GM10847 (cell line): ENCODE results near the gene DROSHA.

Experiments used
- POLR2A ChIP-seq: IDR thresholded peaks from 2 replicates; pipeline ENCODE4 v1.6.1; 2011; ENCODE audit not compliant: insufficient read length; ENCODE audit errors: extremely low read depth

DROSHA gene

DNA sequence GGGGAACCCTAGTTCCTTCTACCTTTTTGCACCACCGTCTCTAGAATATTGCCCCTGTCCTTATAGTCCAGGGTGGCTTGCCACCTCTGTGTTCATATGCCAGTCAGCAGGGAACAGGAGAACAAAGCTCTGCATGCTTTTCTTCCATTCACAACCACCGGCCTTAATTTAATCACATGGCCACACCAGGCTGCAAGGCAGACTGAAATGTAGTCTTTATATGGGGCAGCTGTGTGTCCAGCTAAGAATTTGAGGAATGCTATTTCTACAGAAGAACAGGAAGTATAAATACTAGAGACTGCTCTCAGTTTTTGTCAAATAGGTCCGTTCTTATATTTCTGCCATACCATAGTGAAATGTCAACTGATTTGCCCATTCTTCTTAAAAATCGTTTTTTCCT is 6.0 kb upstream of the DROSHA start:
- TF ChIP-seq POLR2A: no peak

DNA sequence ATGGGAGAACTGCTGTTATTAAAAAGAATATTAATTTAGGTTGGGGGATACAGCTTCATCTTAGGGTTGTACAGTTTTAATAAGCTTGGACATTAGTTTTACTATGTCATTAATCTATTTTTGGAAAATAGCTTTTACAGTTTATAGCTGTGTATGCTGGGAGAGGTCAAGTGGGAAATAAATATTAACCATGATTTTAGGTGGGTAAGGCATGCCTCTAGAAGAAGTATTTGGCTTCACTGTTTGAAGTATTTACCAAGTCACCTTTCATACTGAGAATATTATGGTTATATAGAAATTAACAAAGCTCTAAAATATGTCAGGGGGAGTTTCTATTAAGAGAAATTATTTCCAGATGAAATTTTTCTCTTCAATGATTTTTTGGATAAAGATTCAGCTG is 5.5 kb upstream of the DROSHA start:
- TF ChIP-seq POLR2A: no peak

DNA sequence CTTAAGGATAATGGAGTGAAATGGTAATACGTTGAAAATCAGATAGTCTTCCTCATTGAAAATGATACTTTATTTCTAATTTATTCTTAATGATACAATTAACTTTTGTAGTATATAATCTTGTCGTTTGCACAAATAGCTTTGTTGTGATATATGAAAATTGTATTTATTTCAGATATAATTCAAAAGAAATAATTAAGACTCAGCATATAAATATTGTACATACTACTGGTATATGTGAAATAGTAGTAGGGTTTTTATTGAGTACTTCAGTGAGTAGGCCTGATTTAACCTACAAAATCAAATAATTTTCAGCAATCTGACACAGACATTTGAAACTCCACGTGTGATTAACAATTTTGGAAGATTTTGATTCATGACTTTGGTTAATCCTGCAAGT is 5.0 kb upstream of the DROSHA start:
- TF ChIP-seq POLR2A: no peak

DNA sequence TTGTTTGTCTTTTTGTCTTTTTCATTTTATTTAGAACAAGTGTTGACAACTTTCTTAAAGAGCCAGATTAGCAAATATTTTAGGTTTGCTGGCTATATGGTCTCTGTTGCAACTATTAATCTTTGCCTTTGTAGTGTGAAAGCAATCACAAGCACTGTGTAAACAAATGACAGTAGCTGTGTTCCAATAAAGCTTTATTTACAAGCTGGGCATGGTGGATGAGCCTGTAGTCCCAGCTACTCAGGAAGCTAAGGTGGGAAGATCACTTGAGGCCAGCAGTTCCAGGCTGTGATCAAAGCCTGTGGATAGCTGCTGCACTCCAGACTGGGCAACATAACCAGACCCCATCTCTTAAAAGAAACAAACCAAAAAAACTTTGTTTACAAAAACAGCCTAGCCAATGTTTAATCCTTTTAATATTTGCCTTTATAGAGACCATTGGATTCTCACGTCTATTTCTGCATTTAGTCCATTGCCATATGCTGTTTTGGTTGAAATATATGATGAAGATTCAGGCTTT is 2.7 kb upstream of the DROSHA start:
- TF ChIP-seq POLR2A: no peak

DNA sequence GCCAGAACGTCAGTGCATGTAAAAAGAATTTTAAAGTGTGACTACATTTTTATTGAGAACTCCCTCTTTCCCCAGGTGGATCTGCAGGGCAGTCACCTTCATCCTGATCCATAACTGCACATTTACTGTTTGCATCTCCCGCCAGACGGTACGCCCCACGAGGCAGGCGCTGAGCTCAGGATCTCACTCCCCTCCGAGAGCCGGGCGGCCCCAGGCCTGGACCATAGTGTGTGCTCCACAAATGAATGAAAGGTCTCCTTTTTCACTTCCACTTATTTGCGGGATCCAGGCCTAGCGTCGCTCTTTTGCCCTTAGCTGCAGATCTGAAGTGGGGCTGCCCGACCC is 378 bp downstream of the DROSHA start:
- no peak for TF ChIP-seq POLR2A

DNA sequence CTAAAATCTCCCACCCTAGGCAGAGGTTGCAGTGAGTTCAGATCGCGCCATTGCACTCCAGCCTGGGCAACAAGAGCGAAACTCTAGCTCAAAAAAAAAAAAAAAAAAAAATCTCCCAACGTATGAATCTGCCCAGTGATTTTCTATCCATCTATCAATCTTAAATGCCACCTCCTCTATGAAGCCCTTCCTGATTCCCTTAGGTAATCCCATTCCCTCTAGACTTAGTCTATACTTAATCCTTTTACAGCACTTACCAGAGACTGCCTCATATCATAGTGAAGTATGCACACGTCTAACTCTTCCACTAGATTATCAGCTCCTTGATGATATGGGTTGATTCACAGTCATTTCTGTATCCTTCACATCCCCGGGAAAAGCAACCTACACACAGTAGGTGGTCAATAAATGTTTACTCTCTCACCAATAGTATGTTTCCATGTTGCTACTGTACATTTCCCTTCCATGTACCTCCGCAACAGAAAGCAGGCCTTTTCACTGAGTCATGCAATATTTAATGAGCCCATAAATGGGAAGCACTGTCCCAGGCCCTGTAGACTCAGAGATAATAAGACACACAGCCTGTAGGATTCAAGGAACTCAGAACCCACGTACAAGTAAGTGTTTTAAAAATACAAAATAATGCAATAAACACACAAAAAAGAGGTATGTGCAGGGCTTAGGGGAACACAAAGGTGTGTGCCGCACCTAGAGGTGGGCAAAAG is 1.2 kb downstream of the DROSHA start:
- no peak for TF ChIP-seq POLR2A

DNA sequence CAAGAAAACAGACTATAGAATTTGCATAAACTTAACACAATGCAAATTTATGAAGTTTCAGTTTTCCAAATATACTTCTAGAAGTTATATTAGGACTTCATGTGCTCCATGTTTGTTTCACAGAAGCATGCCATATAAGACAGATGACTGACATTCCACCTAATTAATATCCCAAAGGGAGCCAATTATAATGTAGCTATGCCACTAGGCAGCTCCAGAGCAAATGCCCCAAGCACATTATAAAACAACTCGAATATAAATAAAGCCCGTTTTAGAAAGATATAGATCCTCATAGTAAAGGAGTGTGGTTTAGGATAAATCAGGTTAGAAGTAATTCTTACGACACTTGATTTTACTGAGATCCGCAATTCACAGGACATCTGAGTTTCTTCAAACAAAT is 8.9 kb downstream of the DROSHA start:
- TF ChIP-seq POLR2A: no peak

DNA sequence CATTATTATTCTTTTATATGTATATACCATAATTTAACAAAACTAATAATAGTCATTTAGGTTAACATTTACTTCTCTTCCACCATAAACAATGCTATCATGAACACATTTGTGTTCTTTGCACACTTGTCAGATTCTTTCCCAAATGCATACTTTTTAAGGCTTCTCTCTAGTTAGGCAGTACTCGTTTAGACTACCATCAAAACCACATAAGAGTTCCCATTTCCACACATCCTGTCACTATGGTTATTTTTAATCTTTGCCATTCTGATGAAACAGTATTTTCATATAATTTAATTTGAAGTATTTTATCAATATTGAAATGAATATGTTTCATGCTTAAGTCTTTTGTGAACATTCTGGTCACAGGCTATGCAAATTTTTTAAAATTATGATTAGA is 15.1 kb downstream of the DROSHA start:
- TF ChIP-seq POLR2A: no peak

DNA sequence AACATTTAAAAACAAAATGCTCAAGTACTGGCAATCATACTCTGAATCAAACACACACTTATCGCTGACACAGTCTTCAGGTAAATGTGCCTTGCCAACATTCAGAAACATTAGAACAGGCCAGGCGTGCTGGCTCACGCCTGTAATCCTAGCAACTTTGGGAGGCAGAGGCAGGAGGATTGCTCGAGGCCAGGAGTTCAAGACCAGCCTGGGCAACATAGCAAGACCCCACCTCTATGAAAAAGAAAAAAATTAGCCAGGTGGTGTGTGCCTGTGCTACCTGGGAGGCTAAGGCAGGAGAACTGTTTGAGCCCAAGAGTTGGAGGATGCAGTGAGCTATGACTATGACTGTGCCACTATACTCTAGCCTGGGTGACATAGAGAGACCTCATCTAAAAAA is 20.6 kb downstream of the DROSHA start:
- no peak for TF ChIP-seq POLR2A

DNA sequence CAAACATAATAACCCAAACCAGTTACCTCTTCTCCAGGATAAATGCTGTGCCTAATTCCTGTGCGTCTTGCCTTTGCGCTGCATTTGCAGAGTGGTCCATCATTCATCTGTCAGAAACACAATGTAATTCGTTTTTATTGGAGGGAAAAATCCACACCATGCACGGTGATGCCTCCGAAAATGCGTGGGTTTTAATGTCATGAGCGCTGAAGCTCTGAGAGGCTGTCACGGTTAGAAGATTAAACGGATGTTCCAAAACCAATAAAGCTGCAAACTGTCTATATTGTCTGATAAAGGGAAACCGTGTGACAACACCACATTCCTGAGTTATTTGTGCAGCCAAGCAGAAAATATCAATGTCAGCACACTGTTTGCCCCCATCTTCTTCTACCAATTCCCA is 27.4 kb downstream of the DROSHA start:
- TF ChIP-seq POLR2A: no peak

DNA sequence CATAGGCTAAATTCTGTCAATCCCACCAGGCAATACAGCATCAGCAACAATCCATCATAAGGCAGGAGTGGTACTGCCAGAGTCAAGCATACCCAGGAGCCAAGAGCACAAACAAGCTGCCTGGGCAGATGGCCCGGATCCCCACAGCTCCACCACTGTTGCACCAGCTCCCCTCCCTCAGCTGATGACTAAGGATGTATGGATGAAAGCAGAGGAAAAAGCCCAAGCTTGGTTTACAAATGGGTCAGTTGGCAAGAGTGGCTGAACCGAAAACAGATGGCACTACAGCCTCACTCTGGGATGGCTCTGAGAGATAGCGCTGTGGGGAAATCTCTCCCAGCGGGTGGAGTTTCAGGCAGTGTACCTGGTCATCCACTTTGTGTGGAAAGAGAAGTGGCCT is 29.4 kb downstream of the DROSHA start:
- no peak for TF ChIP-seq POLR2A

DNA sequence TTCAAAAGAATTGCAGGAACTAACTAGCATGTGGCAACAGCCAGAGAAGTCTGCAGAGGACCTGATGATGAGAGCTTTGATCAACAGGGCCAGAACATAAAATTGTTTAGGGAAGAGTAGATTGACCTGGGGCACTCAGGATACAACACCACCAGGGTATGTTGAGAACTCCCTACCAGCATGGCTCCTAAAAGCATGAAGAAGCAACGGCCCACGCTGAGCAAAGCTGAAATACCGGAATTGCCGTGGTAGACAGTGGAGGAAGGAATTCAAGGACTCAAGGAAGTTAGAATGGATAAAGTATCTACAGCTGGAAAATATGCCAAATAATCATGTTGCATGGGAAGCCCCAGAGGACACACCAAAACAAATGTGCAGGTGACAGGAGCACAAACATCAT is 31.6 kb downstream of the DROSHA start:
- TF ChIP-seq POLR2A: no peak

DNA sequence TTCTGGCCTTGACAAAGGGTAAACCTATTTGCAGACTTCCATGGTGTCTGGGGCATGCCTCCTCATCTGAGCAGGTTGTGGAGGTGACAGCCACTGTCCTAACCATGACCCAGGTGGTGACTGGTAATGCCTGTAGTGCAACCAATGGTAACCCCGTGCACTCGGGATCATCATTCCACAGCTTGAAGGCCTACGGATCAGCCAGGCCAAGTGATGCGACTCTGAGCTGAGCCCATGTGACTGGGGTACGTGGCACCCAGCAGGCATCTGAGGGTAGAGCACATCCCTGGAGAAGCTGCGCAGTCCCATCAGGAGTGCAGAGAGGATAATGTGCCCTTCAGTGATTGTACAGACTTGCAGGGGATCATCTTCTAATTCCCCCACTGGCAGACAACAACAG is 35.0 kb downstream of the DROSHA start:
- no peak for TF ChIP-seq POLR2A

DNA sequence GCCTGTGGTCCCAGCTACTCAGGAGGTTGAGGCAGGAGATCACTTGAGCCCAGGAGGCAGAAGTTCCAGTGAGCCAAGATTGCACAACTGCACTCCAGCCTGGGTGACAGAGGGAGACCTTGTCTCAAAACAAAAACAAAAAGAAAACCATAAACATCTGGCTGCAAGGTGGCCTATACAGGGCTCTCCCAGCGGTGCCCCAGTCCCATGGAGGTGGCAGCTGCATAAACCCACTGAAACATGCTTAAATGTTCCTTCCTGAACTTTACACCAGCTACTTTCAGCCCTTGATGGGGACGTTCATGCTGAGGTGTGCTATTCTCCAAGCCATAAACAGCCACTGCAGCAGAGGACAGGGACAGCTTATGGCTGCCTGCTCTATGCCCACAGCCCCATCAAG is 35.6 kb downstream of the DROSHA start:
- no peak for TF ChIP-seq POLR2A

DNA sequence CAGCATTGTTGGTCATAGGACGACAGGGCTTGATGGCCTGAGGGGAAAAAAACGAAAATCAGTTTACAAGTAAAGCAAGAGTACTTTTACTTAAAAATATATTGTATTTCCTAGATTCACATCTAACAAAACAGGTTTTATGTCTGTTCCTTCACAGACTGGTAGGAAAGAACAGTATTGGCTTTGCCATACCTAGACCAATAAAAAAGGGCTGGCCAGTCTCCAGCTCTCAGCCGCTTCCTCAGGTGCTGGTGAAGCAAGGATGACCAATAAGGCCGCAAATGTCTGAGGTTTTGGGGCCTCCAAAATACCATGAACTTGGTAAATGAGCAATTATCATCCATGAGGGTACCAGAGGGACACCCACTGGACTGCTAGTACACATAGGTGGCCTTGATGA is 36.6 kb downstream of the DROSHA start:
- no peak for TF ChIP-seq POLR2A

DNA sequence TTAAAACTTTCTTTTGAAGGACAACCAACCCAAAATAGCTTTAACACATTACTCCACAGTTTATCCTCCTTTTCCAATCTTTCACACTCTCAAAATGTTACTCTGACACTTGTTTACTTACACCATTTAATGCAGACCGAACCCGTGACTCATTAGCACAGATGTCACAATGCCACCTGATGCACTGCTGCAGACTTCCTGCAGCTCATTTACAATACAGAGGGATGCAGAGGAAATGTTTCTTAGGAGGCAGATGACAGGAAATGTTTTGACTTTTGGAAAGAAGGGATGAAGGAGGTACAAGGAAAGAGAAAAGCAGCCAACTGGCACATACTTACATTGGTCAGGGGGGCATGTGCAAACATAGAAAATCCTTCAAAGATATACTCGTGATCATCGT is 39.0 kb downstream of the DROSHA start:
- TF ChIP-seq POLR2A: no peak

DNA sequence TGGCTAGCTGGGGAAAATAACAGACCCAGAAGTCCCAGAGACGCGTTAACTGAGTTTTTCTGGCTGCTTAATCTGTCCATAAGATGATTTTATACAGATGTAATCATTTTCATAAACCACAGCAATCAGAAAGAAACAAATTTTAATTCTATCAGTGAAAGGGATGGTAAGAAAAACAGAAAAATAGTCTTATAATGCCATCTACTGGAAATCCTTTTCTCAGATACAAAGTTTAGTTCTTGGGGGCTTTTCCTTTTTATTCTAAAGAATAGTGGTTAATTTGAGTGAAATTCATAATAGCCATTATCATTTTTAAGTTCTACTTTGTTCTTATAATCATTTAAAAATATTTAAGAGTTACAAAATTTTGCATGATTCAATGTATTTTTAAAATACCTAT is 44.4 kb downstream of the DROSHA start:
- no peak for TF ChIP-seq POLR2A

DNA sequence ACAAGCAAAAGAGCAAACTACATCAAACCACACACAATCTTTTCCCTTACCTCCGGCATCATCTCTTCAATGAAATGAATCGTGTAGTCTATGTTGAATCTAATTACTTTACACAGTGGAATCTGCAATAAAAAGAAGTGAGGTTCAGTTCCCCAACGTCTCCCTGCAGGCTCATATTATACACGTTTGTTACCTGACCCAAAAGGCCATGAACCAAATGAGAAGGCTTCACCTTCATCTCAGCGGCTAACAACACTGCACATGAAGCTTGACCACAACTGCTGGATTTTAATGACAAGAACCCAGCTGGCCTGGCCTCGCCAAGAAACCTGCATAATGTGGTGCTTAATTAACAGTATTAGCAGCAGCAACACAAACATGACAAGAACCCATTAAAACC is 45.5 kb downstream of the DROSHA start:
- no peak for TF ChIP-seq POLR2A
